Measurements from ENCODE around the gene CCDC106. TPM values are rescaled to one million over a fixed set of nuclear protein-coding genes. Genes with fewer than 3 reads are reported as not detected.

Gene CCDC106
- total RNA-seq, 1 donor from 2014 or later = 14.0 TPM

DNA sequence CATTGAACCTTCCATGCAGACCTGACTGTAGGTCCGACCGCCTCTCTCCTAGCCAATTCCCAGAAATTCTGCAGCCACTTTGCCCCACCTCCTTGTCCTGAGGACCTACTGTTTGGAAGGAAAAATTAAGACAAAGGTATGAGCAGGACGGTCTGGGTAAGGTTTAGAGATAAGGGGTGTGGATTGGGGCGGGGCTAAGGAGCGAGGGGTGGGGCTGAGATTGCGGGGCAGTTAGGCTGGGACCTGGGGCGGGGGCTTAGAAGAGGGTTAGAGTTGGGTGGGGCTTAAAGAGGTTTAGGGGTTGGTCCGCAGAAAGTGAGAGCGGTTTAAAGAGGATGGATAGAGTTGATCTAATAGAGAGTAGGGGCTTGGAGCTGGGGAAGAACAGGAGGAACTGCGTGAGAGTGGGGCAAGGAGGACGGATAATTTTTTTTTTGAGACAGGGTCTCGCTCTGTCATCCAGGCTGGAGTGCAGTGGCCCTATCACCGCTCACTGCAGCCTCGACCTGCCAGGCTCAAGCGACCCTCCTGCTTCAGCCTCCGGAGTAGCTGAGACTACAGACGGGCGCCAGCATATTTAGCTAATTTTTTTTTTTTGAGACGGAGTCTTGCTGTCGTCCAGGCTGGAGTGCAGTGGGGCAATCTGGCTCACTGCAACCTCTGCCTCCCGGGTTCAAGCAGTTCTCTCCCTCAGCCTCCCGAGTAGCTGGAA lies 44.3 kb upstream of the CCDC106 start:
- intact Hi-C loops (cut with micrococcal nuclease) = loop anchor here (1.0 to 10.0 kb wide), 2 partner anchors 127 to 349 kb away; partner anchors contain the start of genes PPP6R1 and ZNF628
- H3K36me3 Mint-ChIP-seq (ENCODE audit: low read depth) = peaks cover 33% of the 10 kb centered on the region
- DNase-seq (no peak), ATAC-seq (ENCODE audit: low read depth) (no peak)
- peak overlapping the region; percentile 53 for H3K27ac Mint-ChIP-seq
- TF ChIP-seq, protein P1, sequence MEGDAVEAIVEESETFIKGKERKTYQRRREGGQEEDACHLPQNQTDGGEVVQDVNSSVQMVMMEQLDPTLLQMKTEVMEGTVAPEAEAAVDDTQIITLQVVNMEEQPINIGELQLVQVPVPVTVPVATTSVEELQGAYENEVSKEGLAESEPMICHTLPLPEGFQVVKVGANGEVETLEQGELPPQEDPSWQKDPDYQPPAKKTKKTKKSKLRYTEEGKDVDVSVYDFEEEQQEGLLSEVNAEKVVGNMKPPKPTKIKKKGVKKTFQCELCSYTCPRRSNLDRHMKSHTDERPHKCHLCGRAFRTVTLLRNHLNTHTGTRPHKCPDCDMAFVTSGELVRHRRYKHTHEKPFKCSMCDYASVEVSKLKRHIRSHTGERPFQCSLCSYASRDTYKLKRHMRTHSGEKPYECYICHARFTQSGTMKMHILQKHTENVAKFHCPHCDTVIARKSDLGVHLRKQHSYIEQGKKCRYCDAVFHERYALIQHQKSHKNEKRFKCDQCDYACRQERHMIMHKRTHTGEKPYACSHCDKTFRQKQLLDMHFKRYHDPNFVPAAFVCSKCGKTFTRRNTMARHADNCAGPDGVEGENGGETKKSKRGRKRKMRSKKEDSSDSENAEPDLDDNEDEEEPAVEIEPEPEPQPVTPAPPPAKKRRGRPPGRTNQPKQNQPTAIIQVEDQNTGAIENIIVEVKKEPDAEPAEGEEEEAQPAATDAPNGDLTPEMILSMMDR (IDR thresholded peaks at IDR 0.05) = no peak
- peak overlapping the region; percentile 93 for H3K4me3 Mint-ChIP-seq
- POLR2A ChIA-PET = interaction anchor here (0.6 to 3.9 kb wide), 8 partner anchors 16 to 100 kb away, joined by 3 to 27 read pairs (median 5); partner anchors contain the start of genes ZNF580 and ZNF784
- peaks cover 44% of the 10 kb centered on the region for H3K4me1 Mint-ChIP-seq
- CTCF ChIA-PET = interaction anchor here (1.2 to 3.6 kb wide), 2 partner anchors 29 to 100 kb away, joined by 3 to 38 read pairs; no protein-coding TSS in a partner anchor
- no peaks in the 10 kb centered on the region for H3K9me3 Mint-ChIP-seq
- H3K27me3 Mint-ChIP-seq = no peaks in the 10 kb centered on the region

DNA sequence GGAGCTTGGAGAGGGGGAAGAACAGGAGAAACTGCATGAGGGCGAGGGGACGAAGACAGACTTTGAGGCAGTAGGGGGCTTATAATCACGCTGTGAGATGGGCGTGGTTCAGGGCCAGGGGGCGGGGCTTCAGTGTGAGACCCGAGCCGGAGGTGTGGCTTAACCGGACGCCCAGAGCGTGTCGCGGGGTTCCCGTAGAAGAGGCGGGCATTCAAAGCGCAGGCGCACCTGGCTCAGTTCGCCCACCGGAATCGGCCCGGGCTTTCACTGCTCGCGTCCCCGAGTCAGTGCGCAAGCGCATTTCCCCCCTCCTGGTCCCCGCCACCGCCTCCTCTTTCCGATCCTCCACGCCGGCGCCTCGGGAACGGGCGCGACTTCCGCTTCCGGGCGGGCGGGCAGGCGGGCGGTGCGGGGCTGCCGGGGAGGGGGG lies 42.8 kb upstream of the CCDC106 start:
- H3K4me1 Mint-ChIP-seq = peaks cover 50% of the 10 kb centered on the region

DNA sequence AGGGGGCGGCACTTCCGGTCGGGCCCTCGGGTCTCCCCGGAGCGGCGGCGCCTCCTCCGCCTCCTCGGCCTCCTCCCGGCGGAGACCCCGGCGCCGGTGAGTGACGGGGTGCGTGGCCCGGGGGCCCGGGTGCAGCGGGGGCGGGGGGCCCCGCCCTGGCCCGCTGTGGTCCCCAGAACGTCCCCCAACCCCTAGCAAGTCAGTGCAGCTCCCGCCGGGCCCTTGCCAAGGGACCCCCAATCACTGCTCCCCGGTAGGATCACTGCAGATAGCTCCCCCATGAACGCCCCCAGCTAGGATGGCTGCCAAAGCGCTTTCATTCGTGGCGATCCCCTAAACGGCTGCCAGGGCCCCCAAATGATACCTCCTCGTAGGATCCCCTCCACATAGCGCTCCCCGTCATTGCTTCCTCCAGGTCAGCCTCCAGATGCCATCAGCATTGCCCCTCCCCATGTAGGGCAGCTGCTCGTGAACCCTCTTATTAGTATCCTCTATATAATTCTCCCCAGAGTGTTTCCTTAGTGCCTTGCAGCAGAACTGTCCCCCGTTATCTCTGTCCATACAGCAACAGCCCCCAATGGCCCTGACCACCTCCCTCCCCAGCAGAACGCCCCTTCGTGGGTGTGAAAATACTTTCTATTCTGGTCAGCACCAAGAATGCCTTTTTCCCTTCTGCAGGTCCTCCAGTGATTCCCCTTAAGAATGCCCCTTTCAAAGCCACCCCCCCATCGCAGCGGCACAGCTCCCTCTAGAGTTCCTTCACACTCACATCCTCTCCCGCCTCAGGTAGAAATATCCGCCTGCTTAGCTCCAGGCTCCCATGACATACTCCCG lies 42.2 kb upstream of the CCDC106 start, which contains the start of gene ZNF865:
ZNF865 (plus strand) TSS at position 11 of the 834 bp plus-strand sequence. CDS start 7,972 bp downstream, outside the sequence.
- H3K27ac Mint-ChIP-seq = peak within 1 kb of the TSS; percentile 94
- intact Hi-C loops (cut with micrococcal nuclease) = loop anchor here (1.0 to 10.0 kb wide), 7 partner anchors 18 to 543 kb away; partner anchors contain the start of genes PPP6R1, RDH13, RPL28 and UBE2S
- peak; percentile 32 for ATAC-seq (ENCODE audit: low read depth)
- H3K9me3 Mint-ChIP-seq = no peaks in the 10 kb centered on the region
- peaks cover 44% of the 10 kb centered on the region for H3K36me3 Mint-ChIP-seq (ENCODE audit: low read depth)
- TF ChIP-seq, protein P1 (IDR thresholded peaks at IDR 0.05) = no peak
- H3K27me3 Mint-ChIP-seq = no peaks in the 10 kb centered on the region
- H3K4me1 Mint-ChIP-seq = peaks cover 56% of the 10 kb centered on the region
- ChIA-PET POLR2A (interaction anchor here (0.5 to 3.9 kb wide), 22 partner anchors 10 to 562 kb away, joined by 3 to 27 read pairs (median 4); partner anchors contain the start of genes CCDC106, NAT14, U2AF2 and UBE2S), CTCF (interaction anchor here (1.0 to 3.6 kb wide), 15 partner anchors 19 to 465 kb away, joined by 3 to 38 read pairs (median 3); partner anchors contain the start of genes ZNF628 and ZNF784)
- DNase-seq = peak; percentile 55
- peak within 1 kb of the TSS; percentile 93 for H3K4me3 Mint-ChIP-seq

More for the DNA sequence above, 42.8 kb upstream of the CCDC106 start:
- no peaks in the 10 kb centered on the region for H3K27me3 Mint-ChIP-seq
- H3K9me3 Mint-ChIP-seq = no peaks in the 10 kb centered on the region
- H3K27ac Mint-ChIP-seq = peak overlapping the region; percentile 94
- intact Hi-C loops (cut with micrococcal nuclease) = loop anchor here (1.0 to 10.0 kb wide), 6 partner anchors 18 to 542 kb away; partner anchors contain the start of genes PPP6R1, RDH13, RPL28 and UBE2S
- CTCF ChIA-PET = interaction anchor here (1.2 to 3.6 kb wide), 6 partner anchors 19 to 464 kb away, joined by 3 to 38 read pairs (median 8); partner anchors contain the start of gene ZNF784
- H3K36me3 Mint-ChIP-seq (ENCODE audit: low read depth) = peaks cover 38% of the 10 kb centered on the region
- peak overlapping the region; percentile 93 for H3K4me3 Mint-ChIP-seq
- TF ChIP-seq, protein P1 (IDR thresholded peaks at IDR 0.05) = no peak
- POLR2A ChIA-PET = interaction anchor here (0.9 to 3.9 kb wide), 18 partner anchors 10 to 325 kb away, joined by 3 to 27 read pairs (median 5); partner anchors contain the start of genes CCDC106, NAT14, U2AF2 and UBE2S
- DNase-seq (peak; percentile 94), ATAC-seq (ENCODE audit: low read depth) (peak; percentile 76)

DNA sequence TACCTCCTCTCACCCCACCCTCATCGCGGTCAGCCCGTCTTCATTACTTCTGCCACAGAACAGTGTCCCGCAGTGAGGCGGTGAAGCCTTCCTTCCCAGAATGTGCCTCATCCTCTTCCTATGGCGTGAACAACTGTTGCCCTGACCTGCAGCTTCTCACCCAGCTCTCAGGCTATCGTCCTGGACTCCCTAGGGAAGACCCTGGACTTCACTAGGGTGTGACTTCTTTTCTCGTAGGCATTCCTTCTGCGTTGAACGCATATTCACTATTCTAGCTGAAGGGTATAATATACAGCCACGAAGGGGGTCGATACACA lies 41.6 kb upstream of the CCDC106 start:
- intact Hi-C loops (cut with micrococcal nuclease) = loop anchor here (1.0 to 10.0 kb wide), 3 partner anchors 89 to 352 kb away; partner anchors contain the start of genes PPP6R1 and UBE2S
- Mint-ChIP-seq H3K4me3 (peak overlapping the region; percentile 91), H3K9me3 (no peaks in the 10 kb centered on the region), H3K4me1 (peaks cover 58% of the 10 kb centered on the region), H3K36me3 (ENCODE audit: low read depth) (peaks cover 47% of the 10 kb centered on the region), H3K27ac (peak overlapping the region; percentile 91), H3K27me3 (no peaks in the 10 kb centered on the region)
- ATAC-seq (ENCODE audit: low read depth) = no peak
- ChIA-PET CTCF (interaction anchor here (1.0 to 3.6 kb wide), 15 partner anchors 18 to 465 kb away, joined by 3 to 38 read pairs (median 3); partner anchors contain the start of genes ZNF628 and ZNF784), POLR2A (interaction anchor here (0.6 to 3.9 kb wide), 17 partner anchors 11 to 326 kb away, joined by 3 to 27 read pairs (median 5); partner anchors contain the start of genes CCDC106, U2AF2, ZNF628 and ZNF784)
- TF ChIP-seq, protein P1 (IDR thresholded peaks at IDR 0.05) = no peak
- DNase-seq = no peak
